ENCODE data around the gene RANBP1. TPM values are rescaled to one million over a fixed set of nuclear protein-coding genes. Genes with fewer than 3 reads are reported as not detected.

The RANBP1 gene
- total RNA-seq, 1 experiment from 2014 or later = 443 TPM

GRCh38 chr22:20130319-20130718 is 14.4 kb downstream of the RANBP1 start:
- H3K27ac Mint-ChIP-seq = no peak overlapping the region
- H3K36me3 Mint-ChIP-seq = peaks cover 25% of the 10 kb centered on the region
- 0 out of 2 replicates have a peak, but pooled peaks cover 6% of the 10 kb centered on the region for H3K4me1 Mint-ChIP-seq
- CTCF ChIA-PET = interaction anchor here (0.9 to 2.5 kb wide), 8 partner anchors 24 to 177 kb away, joined by 3 to 13 read pairs (median 4); partner anchors contain the start of gene DGCR8
- peak overlapping the region; percentile 59 for H3K4me3 Mint-ChIP-seq
- DNase-seq (ENCODE audit: low spot score) = no peak
- ATAC-seq = peak; percentile 2
- POLR2A ChIA-PET = no interaction called here
- no peak for TF ChIP-seq SMAD4 (CRISPR knock-in tag; IDR thresholded peaks at IDR 0.05)
- no peak for TF ChIP-seq E2F4 (CRISPR knock-in tag; IDR thresholded peaks at IDR 0.05; ENCODE audit: borderline replicate concordance, low read depth)
- TF ChIP-seq GRHL2 (CRISPR knock-in tag; IDR thresholded peaks at IDR 0.05; ENCODE audit: insufficient replicate concordance, severe bottlenecking) = no peak
- TF ChIP-seq ATF2 (CRISPR knock-in tag; IDR thresholded peaks at IDR 0.05; ENCODE audit: borderline replicate concordance, low read depth) = no peak
- no peak for TF ChIP-seq SP1 (CRISPR knock-in tag; conservative IDR thresholded peaks at IDR 0.05)
- TF ChIP-seq JAZF1 (CRISPR knock-in tag; IDR thresholded peaks at IDR 0.05) = no peak
- TF ChIP-seq MAX (CRISPR knock-in tag; IDR thresholded peaks at IDR 0.05) = no peak
- TF ChIP-seq MXD4 (CRISPR knock-in tag; IDR thresholded peaks at IDR 0.05; ENCODE audit: borderline replicate concordance) = no peak
- TF ChIP-seq RELA (CRISPR knock-in tag; IDR thresholded peaks at IDR 0.05; ENCODE audit: borderline replicate concordance) = no peak
- no peak for TF ChIP-seq TEAD1 (CRISPR knock-in tag; IDR thresholded peaks at IDR 0.05)
- no peak for TF ChIP-seq ATF1 (CRISPR knock-in tag; IDR thresholded peaks at IDR 0.05)
- no peaks in the 10 kb centered on the region for H3K27me3 Mint-ChIP-seq (ENCODE audit: low read depth)
- H3K9me3 Mint-ChIP-seq = no peaks in the 10 kb centered on the region

GRCh38 chr22:20130731-20131596 is 15.1 kb downstream of the RANBP1 start:
- peak; percentile 61 for ATAC-seq
- peak overlapping the region; percentile 59 for H3K4me3 Mint-ChIP-seq
- CTCF ChIA-PET = interaction anchor here (0.6 to 2.5 kb wide), 8 partner anchors 24 to 177 kb away, joined by 3 to 13 read pairs (median 4); partner anchors contain the start of gene DGCR8

GRCh38 chr22:20131597-20131858 is 15.6 kb downstream of the RANBP1 start, which contains the start of gene ZDHHC8:
Gene ZDHHC8, plus strand, starts transcription at chr22:20131804. Its CDS starts 144 bp downstream, at chr22:20131948.
- no peaks in the 10 kb centered on the region for H3K27me3 Mint-ChIP-seq (ENCODE audit: low read depth)
- no peak within 1 kb of the TSS for H3K27ac Mint-ChIP-seq
- POLR2A ChIA-PET = no interaction called here
- H3K9me3 Mint-ChIP-seq = no peaks in the 10 kb centered on the region
- CTCF ChIA-PET = interaction anchor here (1.3 to 2.5 kb wide), 2 partner anchors 23 to 178 kb away, joined by 6 to 13 read pairs; no protein-coding TSS in a partner anchor
- DNase-seq (ENCODE audit: low spot score) = no peak
- H3K4me3 Mint-ChIP-seq = peak within 1 kb of the TSS; percentile 62
- 0 out of 2 replicates have a peak, but pooled peaks cover 6% of the 10 kb centered on the region for H3K4me1 Mint-ChIP-seq
- ATAC-seq = peak; percentile 1; the same call in 1 of the 2 replicates
- H3K36me3 Mint-ChIP-seq = peaks cover 13% of the 10 kb centered on the region
- no peak for TF ChIP-seq CBFB (CRISPR knock-in tag; IDR thresholded peaks at IDR 0.05; ENCODE audit: low read depth)
- TF ChIP-seq CTCF (IDR thresholded peaks at IDR 0.05) = no peak
- no peak for TF ChIP-seq ZNF232 (CRISPR knock-in tag; IDR thresholded peaks at IDR 0.05)
- no peak for TF ChIP-seq JUN (CRISPR knock-in tag; IDR thresholded peaks at IDR 0.05)
- no peak for TF ChIP-seq E2F5 (CRISPR knock-in tag; IDR thresholded peaks at IDR 0.05)
- no peak for TF ChIP-seq ZNF671 (CRISPR knock-in tag; IDR thresholded peaks at IDR 0.05)
- no peak for TF ChIP-seq ZNF138 (CRISPR knock-in tag; conservative IDR thresholded peaks at IDR 0.05)
- TF ChIP-seq ZSCAN18 (CRISPR knock-in tag; IDR thresholded peaks at IDR 0.05) = no peak
- no peak for TF ChIP-seq PRDM15 (CRISPR knock-in tag; IDR thresholded peaks at IDR 0.05)

More at GRCh38 chr22:20130731-20131596, 15.1 kb downstream of the RANBP1 start:
- no peak overlapping the region for H3K27ac Mint-ChIP-seq
- H3K36me3 Mint-ChIP-seq = peaks cover 19% of the 10 kb centered on the region
- TF ChIP-seq SP1 (CRISPR knock-in tag; conservative IDR thresholded peaks at IDR 0.05) = peak; percentile 73
- TF ChIP-seq GTF2I (CRISPR knock-in tag; conservative IDR thresholded peaks at IDR 0.05) = no peak
- POLR2A ChIA-PET = interaction anchor here (0.5 kb wide), 1 partner anchor 9 kb away, joined by 3 read pairs; no protein-coding TSS in a partner anchor
- no peaks in the 10 kb centered on the region for H3K9me3 Mint-ChIP-seq
- peak; percentile 77 for DNase-seq (ENCODE audit: low spot score)
- H3K4me1 Mint-ChIP-seq = 0 out of 2 replicates have a peak, but pooled peaks cover 6% of the 10 kb centered on the region
- H3K27me3 Mint-ChIP-seq (ENCODE audit: low read depth) = no peaks in the 10 kb centered on the region
